Dermis blood vessel endothelial cell (primary cell): ENCODE results near the gene PRKG1. TPM values are rescaled to one million over a fixed set of nuclear protein-coding genes. Genes with fewer than 3 reads are reported as not detected.

Experiments used
- DNase-seq: peaks from one replicate; pipeline ENCODE4 v3.0.0; 2010
- total RNA-seq: library from RNA; depleted of rRNA; stranded (reverse); fragments of >200 nt; gene quantifications from 2 replicates; pipeline ENCODE4 v1.2.3, GENCODE V29; 2014

Gene PRKG1
- total RNA-seq, 1 donor from 2014 or later = 4.1 TPM

GRCh38 chr10:52284416-52285013, 1210.2 kb downstream of the PRKG1 start:
- no peak for DNase-seq

GRCh38 chr10:52287866-52288265, 1213.6 kb downstream of the PRKG1 start:
- DNase-seq = no peak

GRCh38 chr10:52297747-52298146, 1223.5 kb downstream of the PRKG1 start:
- DNase-seq = no peak

GRCh38 chr10:52300599-52301277, 1226.5 kb downstream of the PRKG1 start:
- DNase-seq = no peak

- DNase-seq = peak; percentile 91
Observed at GRCh38 chr10:52308251-52309031, 1234.2 kb downstream of the PRKG1 start.

- no peak for DNase-seq
Observed at GRCh38 chr10:52312942-52313255, 1238.6 kb downstream of the PRKG1 start.

- peak; percentile 56 for DNase-seq
Observed at GRCh38 chr10:52313256-52313932, 1239.1 kb downstream of the PRKG1 start.

- peak; percentile 92 for DNase-seq
Observed at GRCh38 chr10:52313933-52314821, 1239.9 kb downstream of the PRKG1 start, which contains the start of gene DKK1. DKK1 (plus strand) TSS chr10:52314281; CDS start chr10:52314435, 154 bp downstream.

- DNase-seq = peak; percentile 63
Observed at GRCh38 chr10:52314822-52315552, 1240.7 kb downstream of the PRKG1 start.

GRCh38 chr10:52316001-52316400, 1241.7 kb downstream of the PRKG1 start:
- DNase-seq = peak; percentile 58

- peak; percentile 14 for DNase-seq
Observed at GRCh38 chr10:52316500-52316899, 1242.2 kb downstream of the PRKG1 start.

DNA sequence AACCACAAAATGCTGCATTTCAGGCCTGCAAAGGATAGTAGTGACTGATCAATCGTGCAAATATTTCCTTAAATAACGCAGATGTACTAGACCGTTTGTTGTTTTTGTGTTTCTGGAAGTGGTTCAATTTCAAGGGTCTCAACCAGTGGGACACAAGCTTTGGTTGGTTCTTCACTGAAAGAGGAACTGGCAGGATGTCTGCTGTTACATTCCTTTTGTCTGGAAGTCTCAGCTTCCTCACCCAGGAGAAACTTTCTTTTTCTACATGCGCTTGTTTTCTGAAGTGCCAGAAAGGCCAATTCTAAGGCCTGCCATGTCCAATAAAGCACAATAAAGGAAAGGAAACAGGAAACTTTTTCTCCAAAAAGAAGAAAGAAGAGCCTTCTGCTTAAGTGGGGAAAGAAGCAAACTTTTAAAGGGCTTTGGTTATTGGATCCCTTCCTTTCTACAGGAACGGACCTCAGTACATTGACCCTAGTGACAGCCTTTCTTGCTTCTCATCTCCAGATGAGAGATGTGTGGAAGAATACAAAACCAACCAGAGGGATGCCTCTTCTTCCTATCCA, 1243.9 kb downstream of the PRKG1 start:
- DNase-seq = peak; percentile 51

GRCh38 chr10:52318822-52319464, 1244.7 kb downstream of the PRKG1 start:
- peak; percentile 89 for DNase-seq

DNA sequence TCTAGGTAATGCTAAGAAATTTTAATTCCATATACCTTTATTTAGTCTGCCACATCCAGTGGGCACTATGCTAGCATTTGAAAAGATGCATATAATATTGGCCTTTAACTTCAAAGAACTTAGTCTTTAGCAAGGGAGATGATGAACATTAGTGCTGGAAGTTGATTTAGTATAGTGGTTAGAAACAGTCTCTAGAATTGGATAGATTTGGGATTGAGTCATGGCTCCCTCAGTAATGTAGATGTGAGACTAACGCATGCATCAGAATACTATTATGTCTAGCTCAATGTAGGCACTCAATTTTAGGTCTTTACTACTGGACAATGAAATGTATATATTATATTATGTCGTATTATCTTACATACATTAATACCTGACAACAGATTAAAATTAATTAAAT, 1245.6 kb downstream of the PRKG1 start:
- DNase-seq = no peak

GRCh38 chr10:52322323-52322722, 1248.0 kb downstream of the PRKG1 start:
- no peak for DNase-seq

DNA sequence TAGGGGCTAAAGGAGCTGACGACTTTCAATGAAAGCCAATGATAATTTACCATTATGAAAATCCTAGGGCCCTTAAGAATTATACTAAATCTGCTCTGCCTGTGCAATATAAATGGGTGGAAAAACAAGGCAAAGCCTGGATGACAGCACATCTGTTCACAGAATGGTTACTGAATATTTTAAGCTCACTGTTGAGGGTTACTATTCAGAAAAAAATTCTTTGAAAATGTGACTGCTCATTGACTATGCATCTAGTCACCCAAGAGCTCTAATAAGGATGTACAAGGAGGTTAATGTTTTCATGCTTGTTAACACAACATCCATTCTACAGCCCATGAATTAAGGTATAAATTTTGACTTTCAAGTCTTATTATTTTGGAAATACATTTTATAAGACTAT, 1248.6 kb downstream of the PRKG1 start:
- DNase-seq = no peak

DNA sequence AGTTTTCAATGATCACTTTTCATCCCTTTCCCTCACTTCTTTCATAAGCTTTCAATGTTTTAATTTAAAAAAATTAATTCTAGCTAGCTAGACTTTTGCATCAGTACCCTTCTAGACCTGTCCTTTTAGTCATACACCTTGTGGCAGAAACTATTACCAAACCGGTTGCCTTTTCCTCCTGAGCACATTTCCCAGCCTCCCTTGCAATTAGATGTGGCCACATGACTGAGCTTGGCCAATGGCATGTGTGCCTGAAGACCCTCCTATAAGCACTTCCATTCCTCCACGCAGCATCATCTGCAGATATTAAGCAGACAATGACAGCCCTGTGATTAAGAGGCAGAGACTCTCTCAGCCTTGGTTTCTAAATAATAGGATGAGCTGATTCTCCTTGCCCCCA, 1252.1 kb downstream of the PRKG1 start:
- DNase-seq = no peak

DNA sequence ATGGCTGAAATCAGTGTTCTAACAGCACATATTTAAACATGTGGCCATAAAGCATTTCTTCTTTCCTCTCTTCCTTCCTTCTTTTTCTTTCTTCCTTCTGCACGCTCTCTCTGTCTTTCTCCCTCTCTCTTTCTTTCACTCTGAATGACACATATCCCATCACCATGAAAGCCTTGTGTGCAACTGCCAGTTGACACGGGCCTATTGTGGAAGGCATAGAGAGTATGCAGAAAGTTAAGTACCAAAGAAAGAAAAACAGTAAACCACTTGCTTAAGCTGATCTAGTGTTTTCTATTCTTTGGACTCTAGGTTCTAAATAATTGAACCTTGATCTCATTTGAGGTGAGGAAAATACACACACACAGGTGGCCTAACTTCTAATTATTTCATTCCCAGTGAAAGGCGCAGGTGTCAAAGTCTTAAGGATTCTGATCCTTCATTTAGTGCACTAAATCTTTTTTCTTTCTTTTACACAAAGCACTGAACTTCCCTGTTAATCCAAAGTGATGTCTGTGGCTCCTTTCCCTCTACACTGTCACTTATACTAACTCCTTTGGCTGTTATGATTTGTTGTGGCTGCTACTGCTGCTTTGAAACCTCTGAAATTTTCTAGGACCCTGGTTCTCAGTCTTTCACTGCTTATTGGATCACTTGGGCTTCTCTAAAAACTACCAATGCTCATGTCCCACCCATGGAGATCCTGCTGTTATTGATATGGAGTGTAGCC, 1257.5 kb downstream of the PRKG1 start:
- no peak for DNase-seq

DNA sequence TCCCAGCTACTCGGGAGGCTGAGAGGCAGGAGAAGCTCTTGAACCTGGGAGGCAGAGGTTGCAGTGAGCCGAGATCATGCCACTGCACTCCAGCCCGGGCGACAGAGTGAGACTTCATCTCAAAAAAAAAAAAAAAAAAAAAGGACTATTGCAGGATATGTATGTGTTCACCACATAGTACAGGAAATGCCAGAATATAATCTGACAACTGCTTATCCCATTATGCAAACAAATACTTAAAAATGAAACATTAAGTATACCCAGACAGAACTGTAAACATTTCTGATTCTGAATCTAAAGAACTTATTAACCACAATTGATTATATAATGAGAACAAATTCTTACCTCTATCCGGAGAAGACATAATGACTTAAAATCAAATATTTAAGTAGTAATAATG, 1258.5 kb downstream of the PRKG1 start:
- DNase-seq = peak; percentile 34

DNA sequence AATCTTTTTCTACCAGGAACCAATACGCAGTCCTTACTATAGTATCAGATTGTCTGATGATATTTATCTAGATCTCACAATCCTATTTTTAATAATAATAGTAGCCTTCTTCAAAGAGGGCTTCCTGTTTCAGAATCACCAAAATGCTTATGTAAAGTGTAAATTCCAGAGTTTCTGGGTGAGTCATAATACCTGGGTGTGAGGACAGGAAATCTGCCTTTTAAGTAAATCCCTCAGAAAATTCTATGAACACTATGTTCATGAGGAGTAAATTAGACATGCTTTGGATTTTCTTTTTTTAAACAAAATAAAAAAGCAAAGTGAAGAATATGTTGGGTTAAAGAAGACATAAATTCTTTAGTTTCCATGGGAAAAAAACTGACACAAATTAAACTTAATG, 1260.3 kb downstream of the PRKG1 start:
- DNase-seq = peak; percentile 66
